ENCODE measurements around the gene LSMEM2. TPM values are rescaled to one million over a fixed set of nuclear protein-coding genes. Genes with fewer than 3 reads are reported as not detected.
A peak's percentile ranks its signal among the peaks of the same experiment; 100 is the strongest.

The LSMEM2 gene
- total and polyA plus RNA-seq, 4 donors, result 0.51 to 1.3 TPM; not detected in 2

DNA sequence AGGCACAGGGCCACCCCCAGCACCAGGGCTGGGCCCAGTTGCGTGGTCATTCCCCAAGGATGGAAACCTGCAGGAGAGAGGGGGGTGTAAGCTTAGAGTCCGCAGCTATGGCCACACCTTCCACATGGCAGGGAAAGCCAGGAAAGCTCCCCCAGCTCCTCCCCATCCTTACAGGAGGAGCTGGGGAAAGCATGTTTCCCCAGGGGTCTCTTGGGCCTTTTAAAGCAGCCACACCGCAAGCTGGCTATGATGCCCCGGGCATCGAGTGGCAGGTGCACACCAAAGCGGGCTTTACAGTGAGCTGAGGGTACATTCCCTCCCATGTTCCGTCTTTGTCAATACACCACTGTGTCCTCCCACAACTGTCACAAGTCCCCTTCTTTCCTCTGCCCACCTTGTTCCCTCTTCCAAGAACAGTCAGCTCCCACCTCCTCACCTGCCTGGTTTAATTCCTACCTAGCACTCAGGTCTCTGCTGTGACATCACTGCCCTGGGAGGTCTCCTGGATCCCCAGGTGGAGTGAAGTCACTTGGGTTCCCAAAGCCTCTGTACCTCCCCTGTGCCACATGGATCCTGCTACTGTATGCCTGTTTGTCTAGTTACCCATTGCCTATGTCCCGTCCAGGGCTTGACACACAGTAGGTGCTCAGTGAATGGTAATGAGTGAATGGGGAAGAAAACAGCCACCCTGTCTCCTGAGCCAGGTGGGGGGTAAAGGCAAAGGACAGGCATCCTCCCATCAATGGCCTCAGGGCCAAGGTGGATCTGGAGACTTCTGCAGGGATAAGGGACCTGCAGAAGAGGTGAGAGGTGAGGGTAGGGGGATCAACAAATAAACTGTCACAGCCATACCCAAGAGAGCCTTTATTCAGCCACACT is 16.9 kb downstream of the LSMEM2 start:
- DNase-seq, result no peak
- no peak overlapping the region for H3K4me3 ChIP-seq (ENCODE audit: low read length in 2 of 2)
- no peaks in the 10 kb centered on the region for H3K4me1 ChIP-seq (ENCODE audit: control insufficient read depth in 1 of 2, insufficient read depth in 2 of 2, low read length in 2 of 2)
- intact Hi-C loops (cut with DNase I), result no loop called here
- no peak for ATAC-seq (ENCODE audit: low FRiP score)
- H3K27me3 ChIP-seq (ENCODE audit: control insufficient read depth in 1 of 2, insufficient read depth in 2 of 2, low read length in 1 of 2), result no peaks in the 10 kb centered on the region
- H3K36me3 ChIP-seq (ENCODE audit: control insufficient read depth in 1 of 2, insufficient read depth in 2 of 2, low read length in 1 of 2), result no peaks in the 10 kb centered on the region
- H3K27ac ChIP-seq (ENCODE audit: low read depth in 1 of 2, low read length in 2 of 2), result no peak overlapping the region
- 78 to 86% methylated on average over 8 of the region's 8 CpGs for WGBS, 2 donors
- no peaks in the 10 kb centered on the region for H3K9me3 ChIP-seq (ENCODE audit: control insufficient read depth, low read length)

DNA sequence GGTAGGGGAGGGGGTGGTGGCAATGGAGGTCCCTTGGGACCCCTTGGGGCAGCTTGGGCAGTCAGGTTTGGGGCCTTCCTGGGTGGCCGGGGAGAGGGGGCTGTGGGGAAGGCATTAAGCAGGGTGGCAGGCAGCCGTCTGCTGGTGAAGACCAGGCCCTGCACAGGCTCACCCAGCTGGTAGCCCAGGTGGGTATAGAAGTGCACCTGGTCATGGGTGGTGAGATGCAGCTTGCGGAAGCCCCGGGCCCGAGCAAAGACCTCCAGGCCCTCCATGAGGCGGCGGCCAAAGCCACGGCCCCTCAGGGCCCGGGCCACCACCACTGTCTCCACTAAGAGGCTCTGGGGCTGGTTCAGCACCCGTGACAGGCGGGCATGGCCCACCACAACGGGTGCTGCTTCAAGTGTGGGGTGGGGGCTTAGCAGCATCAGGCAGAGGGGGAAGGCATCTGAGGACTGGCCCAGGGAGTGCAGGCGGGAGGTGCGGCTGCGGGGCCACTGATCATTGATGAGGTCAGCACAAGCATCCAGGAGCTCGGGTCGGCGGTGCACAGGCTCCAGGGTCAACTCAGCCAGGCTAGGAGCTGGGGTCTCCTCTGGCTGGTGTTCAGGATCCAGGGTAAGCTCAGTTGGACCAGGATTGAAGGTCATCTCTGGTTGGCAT is 18.0 kb downstream of the LSMEM2 start:
- Histone ChIP-seq H3K4me1 (ENCODE audit: control insufficient read depth in 1 of 2, insufficient read depth in 2 of 2, low read length in 2 of 2) (no peaks in the 10 kb centered on the region), H3K4me3 (ENCODE audit: low read length in 2 of 2) (no peak overlapping the region), H3K36me3 (ENCODE audit: control insufficient read depth in 1 of 2, insufficient read depth in 2 of 2, low read length in 1 of 2) (no peaks in the 10 kb centered on the region), H3K27ac (ENCODE audit: low read depth in 1 of 2, low read length in 2 of 2) (no peak overlapping the region), H3K27me3 (ENCODE audit: control insufficient read depth in 1 of 2, insufficient read depth in 2 of 2, low read length in 1 of 2) (no peaks in the 10 kb centered on the region), H3K9me3 (ENCODE audit: control insufficient read depth, low read length) (no peaks in the 10 kb centered on the region)
- intact Hi-C loops (cut with DNase I), result no loop called here
- ATAC-seq (ENCODE audit: low FRiP score), result no peak
- 92% methylated on average over 15 to 18 of the region's 18 CpGs for WGBS, 2 donors
- peak; percentile 54 to 76 for DNase-seq

DNA sequence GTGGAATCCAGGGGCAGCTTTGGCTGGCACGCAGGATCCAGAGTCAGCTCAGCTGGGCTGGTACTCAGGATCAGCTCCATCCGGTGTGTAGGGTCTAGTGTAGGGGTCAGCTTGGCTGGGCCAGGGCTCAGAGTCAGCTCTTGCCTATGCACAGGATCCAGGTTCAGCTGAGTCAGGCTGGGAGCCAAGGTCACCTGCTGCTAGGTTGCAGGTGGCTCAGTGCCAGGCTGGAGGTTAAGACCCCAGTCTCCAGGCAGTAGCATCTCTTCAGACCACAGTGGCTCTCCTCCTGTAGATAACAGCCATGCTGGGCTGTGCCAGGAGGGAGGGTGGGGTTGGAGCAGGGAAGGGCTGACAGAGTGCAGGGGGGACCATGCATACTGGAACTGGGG is 18.5 kb downstream of the LSMEM2 start:
- DNase-seq (peak in 1 of 2 donors; percentile 61), ATAC-seq (ENCODE audit: low FRiP score) (no peak)
- WGBS, 2 donors, result 80 to 87% methylated on average over 2 of the region's 2 CpGs

DNA sequence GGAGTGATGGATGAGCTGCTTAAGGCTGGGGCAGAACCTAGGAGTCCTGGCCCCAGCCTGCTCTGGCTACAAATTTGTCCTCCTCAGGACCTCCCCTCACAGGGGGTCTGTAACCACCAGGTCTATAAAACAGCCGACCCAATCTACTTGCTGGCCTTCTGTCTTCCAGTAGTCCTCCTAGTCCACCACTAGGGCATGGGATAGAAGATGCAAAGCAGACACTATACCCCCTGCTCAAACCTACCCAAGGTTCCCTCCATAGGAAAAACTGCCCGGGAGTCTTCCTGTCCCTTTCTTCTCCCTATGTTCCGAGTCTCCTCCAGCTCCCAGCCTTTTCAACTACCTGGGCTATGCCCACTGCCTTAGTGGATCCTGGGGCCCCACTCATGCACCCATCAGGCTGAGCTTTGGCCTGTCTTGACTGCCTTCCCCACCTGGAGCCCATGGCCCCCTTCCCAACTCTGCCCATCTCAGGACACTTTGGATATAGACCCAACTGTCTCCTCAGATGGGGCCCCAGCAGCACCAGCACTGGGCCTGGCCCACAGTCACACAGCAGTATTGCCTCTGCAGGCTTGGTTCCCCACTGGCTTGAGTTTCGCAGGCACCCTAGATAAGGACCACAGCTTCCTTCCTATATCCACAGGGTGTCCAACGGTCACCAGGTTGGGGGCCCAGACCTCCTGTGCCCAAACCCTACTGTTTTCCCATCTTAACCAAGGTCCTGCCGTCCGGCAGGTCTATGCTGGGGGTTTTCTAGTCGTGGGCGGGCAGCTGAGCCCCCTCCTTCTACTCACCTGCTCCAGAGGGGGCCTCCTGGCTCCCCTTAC is 19.2 kb downstream of the LSMEM2 start:
- Histone ChIP-seq H3K9me3 (ENCODE audit: control insufficient read depth, low read length) (no peaks in the 10 kb centered on the region), H3K4me3 (ENCODE audit: low read length in 2 of 2) (peak overlapping the region in 1 of 2 donors; percentile 51), H3K27ac (ENCODE audit: low read depth in 1 of 2, low read length in 2 of 2) (no peak overlapping the region), H3K4me1 (ENCODE audit: control insufficient read depth in 1 of 2, insufficient read depth in 2 of 2, low read length in 2 of 2) (no peaks in the 10 kb centered on the region), H3K36me3 (ENCODE audit: control insufficient read depth in 1 of 2, insufficient read depth in 2 of 2, low read length in 1 of 2) (no peaks in the 10 kb centered on the region), H3K27me3 (ENCODE audit: control insufficient read depth in 1 of 2, insufficient read depth in 2 of 2, low read length in 1 of 2) (no peaks in the 10 kb centered on the region)
- DNase-seq (peak; percentile 65 to 77), ATAC-seq (ENCODE audit: low FRiP score) (no peak)
- intact Hi-C loops (cut with DNase I), result no loop called here
- WGBS, 2 donors, result 36 to 42% methylated on average over 9 of the region's 9 CpGs

More for the DNA sequence above, 18.5 kb downstream of the LSMEM2 start:
- Histone ChIP-seq H3K36me3 (ENCODE audit: control insufficient read depth in 1 of 2, insufficient read depth in 2 of 2, low read length in 1 of 2) (no peaks in the 10 kb centered on the region), H3K27ac (ENCODE audit: low read depth in 1 of 2, low read length in 2 of 2) (no peak overlapping the region), H3K27me3 (ENCODE audit: control insufficient read depth in 1 of 2, insufficient read depth in 2 of 2, low read length in 1 of 2) (no peaks in the 10 kb centered on the region), H3K4me1 (ENCODE audit: control insufficient read depth in 1 of 2, insufficient read depth in 2 of 2, low read length in 2 of 2) (no peaks in the 10 kb centered on the region), H3K9me3 (ENCODE audit: control insufficient read depth, low read length) (no peaks in the 10 kb centered on the region), H3K4me3 (ENCODE audit: low read length in 2 of 2) (no peak overlapping the region)
- intact Hi-C loops (cut with DNase I), result no loop called here

- DNase-seq (peak; percentile 99 to 100), ATAC-seq (ENCODE audit: low FRiP score) (peak; percentile 96)
- peak within 1 kb of the TSS; percentile 39 to 51 for H3K4me3 ChIP-seq (ENCODE audit: low read length in 2 of 2)
- peak within 1 kb of the TSS; percentile 53 to 59 for H3K27ac ChIP-seq (ENCODE audit: low read depth in 1 of 2, low read length in 2 of 2)
- WGBS, 2 donors, result 0 to 1% methylated on average over 59 to 61 of the region's 61 CpGs
- H3K36me3 ChIP-seq (ENCODE audit: control insufficient read depth in 1 of 2, insufficient read depth in 2 of 2, low read length in 1 of 2), result no peaks in the 10 kb centered on the region
- H3K4me1 ChIP-seq (ENCODE audit: control insufficient read depth in 1 of 2, insufficient read depth in 2 of 2, low read length in 2 of 2), result no peaks in the 10 kb centered on the region
- no peaks in the 10 kb centered on the region for H3K27me3 ChIP-seq (ENCODE audit: control insufficient read depth in 1 of 2, insufficient read depth in 2 of 2, low read length in 1 of 2)
- intact Hi-C loops (cut with DNase I), result no loop called here
- no peaks in the 10 kb centered on the region for H3K9me3 ChIP-seq (ENCODE audit: control insufficient read depth, low read length)
Measured at GRCh38 chr3:50298836-50299637, 20.1 kb downstream of the LSMEM2 start, which contains the start of the genes HYAL3 and NAA80. Gene HYAL3 (minus strand): TSS chr3:50299405. CDS start chr3:50295602, 3,803 bp downstream. Gene NAA80 (minus strand): TSS chr3:50299405. CDS start chr3:50297463, 1,942 bp downstream.

DNA sequence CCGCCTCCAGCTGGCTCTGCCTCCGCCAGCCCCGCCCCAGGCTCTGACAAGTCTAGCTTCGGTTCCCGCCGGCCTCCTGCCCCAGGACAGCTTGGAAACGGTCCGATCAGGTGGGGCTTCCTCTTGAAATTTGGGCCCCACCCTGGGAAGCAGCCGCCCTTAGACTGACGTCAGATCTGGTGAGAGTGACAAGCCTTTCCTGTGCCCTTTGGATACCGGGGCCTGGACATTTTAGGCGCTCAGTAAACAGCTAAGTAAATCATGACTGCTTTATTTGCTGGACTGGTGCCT is 20.7 kb downstream of the LSMEM2 start:
- intact Hi-C loops (cut with DNase I), result no loop called here

DNA sequence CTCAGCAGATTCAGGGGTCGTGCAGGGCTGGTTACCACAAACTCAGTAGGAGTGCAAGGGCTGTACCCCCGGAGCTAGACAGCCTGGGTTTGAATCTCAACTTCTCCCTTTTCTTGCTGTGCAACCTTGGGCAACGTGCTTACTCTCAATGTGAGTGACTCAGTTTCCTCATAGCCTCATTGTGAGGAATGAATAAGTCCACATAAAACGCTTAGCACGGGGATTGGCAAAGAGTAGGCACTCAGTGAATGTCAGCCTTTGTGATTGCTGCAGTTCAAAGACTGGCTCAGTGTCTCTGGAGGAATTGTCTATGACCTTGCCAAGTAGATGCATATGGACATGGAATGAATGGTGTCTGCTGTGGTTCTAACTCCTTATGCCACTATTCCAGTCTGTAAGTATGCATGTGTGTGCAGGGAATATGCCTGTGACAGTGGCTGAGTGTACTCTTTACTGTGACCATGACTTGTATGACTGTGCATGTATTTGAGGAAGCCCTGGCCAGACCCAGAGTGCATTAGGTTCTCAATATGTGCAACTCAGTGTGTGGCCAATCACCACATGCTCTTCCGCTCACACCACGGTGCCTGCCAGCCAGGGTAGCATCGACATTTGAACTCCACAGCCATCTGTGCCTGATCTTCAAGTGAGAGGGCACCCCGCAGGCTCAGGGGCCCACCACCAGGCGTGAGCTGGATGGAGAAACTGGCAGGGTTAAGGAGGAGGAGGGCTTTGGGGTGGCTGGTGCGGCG is 21.2 kb downstream of the LSMEM2 start:
- DNase-seq, result peak in 1 of 2 donors; percentile 71
- no peaks in the 10 kb centered on the region for H3K9me3 ChIP-seq (ENCODE audit: control insufficient read depth, low read length)
- no peaks in the 10 kb centered on the region for H3K4me1 ChIP-seq (ENCODE audit: control insufficient read depth in 1 of 2, insufficient read depth in 2 of 2, low read length in 2 of 2)
- intact Hi-C loops (cut with DNase I), result no loop called here
- H3K27me3 ChIP-seq (ENCODE audit: control insufficient read depth in 1 of 2, insufficient read depth in 2 of 2, low read length in 1 of 2), result no peaks in the 10 kb centered on the region
- H3K27ac ChIP-seq (ENCODE audit: low read depth in 1 of 2, low read length in 2 of 2), result peak overlapping the region; percentile 53 to 59
- H3K4me3 ChIP-seq (ENCODE audit: low read length in 2 of 2), result peak overlapping the region in 1 of 2 donors; percentile 39
- no peak for ATAC-seq (ENCODE audit: low FRiP score)
- WGBS, 2 donors, result 38 to 44% methylated on average over 12 of the region's 12 CpGs
- no peaks in the 10 kb centered on the region for H3K36me3 ChIP-seq (ENCODE audit: control insufficient read depth in 1 of 2, insufficient read depth in 2 of 2, low read length in 1 of 2)

More for the DNA sequence above, 20.7 kb downstream of the LSMEM2 start:
- H3K4me1 ChIP-seq (ENCODE audit: control insufficient read depth in 1 of 2, insufficient read depth in 2 of 2, low read length in 2 of 2), result no peaks in the 10 kb centered on the region
- WGBS, 2 donors, result 1% methylated on average over 12 of the region's 12 CpGs
- no peaks in the 10 kb centered on the region for H3K9me3 ChIP-seq (ENCODE audit: control insufficient read depth, low read length)
- H3K4me3 ChIP-seq (ENCODE audit: low read length in 2 of 2), result peak overlapping the region in 1 of 2 donors; percentile 39
- H3K27ac ChIP-seq (ENCODE audit: low read depth in 1 of 2, low read length in 2 of 2), result peak overlapping the region; percentile 53 to 59
- no peaks in the 10 kb centered on the region for H3K36me3 ChIP-seq (ENCODE audit: control insufficient read depth in 1 of 2, insufficient read depth in 2 of 2, low read length in 1 of 2)
- H3K27me3 ChIP-seq (ENCODE audit: control insufficient read depth in 1 of 2, insufficient read depth in 2 of 2, low read length in 1 of 2), result no peaks in the 10 kb centered on the region
- no peak for DNase-seq
- ATAC-seq (ENCODE audit: low FRiP score), result no peak
